PFSK-1 (cell line): ENCODE results near the gene PRKCE.

Source experiments
- FOXP2 ChIP-seq: optimal IDR thresholded peaks from 2 replicates; pipeline ENCODE3; 2011; ENCODE audit warnings: borderline replicate concordance, control low read depth, inconsistent platforms; ENCODE audit not compliant: insufficient read depth; ENCODE audit errors: extremely low read length, extremely low read depth
- POLR2AphosphoS5 ChIP-seq: IDR thresholded peaks from 2 replicates; pipeline ENCODE4 v1.6.1; 2012; ENCODE audit warnings: low read depth, mild to moderate bottlenecking, control low read depth, low read length, moderate library complexity
- REST ChIP-seq, 2 experiments: IDR thresholded peaks; 2 replicates each; pipeline versions ENCODE4 v1.6.1 to v1.8.0; 2011 to 2012; ENCODE audit warnings: low read depth in 2 of 2, low read length in 2 of 2, control low read depth in 1 of 2, inconsistent platforms in 1 of 2, mild to moderate bottlenecking in 1 of 2, moderate library complexity in 1 of 2; ENCODE audit not compliant: insufficient read depth in 1 of 2
- SIN3A ChIP-seq: IDR thresholded peaks from 2 replicates; pipeline ENCODE4 v1.6.1; 2012; ENCODE audit warnings: mild to moderate bottlenecking, low read length, moderate library complexity, borderline replicate concordance; ENCODE audit not compliant: insufficient read depth
- TAF1 ChIP-seq: IDR thresholded peaks from 2 replicates; pipeline ENCODE4 v1.6.1; 2012; ENCODE audit warnings: low read length, control low read depth, borderline replicate concordance; ENCODE audit not compliant: insufficient read depth

The PRKCE gene

DNA sequence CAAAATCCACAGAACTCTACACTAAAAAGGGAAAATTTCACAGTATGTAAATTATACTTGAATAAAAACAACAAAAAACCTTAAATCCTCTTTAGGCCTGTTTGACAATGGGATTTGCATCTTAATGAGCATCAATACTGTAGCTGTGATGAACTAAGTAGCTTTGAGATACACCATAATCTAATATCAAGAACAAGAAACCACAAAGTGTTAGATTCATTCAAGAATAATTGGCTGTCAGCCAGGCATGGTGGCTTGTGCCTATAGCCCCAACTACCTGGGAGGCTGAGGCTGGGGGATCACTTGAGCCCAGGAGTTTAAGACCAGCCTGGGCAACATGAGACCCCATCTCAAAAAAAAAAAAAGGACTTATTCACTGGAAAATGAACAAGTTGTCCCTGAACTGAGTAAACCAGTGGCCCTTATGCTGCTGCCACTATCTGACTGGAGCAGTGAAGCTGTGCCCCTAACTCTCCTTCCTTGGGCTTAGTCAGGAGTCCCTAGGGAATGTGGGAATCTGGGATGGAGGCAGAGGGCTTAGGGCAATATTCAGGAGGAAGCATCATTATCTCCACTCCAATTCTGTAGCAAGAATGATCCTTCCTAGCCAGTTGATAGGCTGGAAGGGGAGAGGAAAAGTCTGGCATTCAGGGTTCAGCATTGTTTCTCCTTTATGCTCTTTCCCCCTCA lies 88.5 kb downstream of the PRKCE start:
- TF ChIP-seq FOXP2 (no peak), TAF1 (no peak), POLR2AphosphoS5 (no peak), SIN3A (no peak), REST (IDR thresholded peaks at IDR 0.05; ENCODE audit: insufficient read depth in 1 of 2, low read depth in 2 of 2, low read length in 2 of 2) (no peak)

- TF ChIP-seq SIN3A (no peak), FOXP2 (no peak), REST (IDR thresholded peaks at IDR 0.05; ENCODE audit: insufficient read depth in 1 of 2, low read depth in 2 of 2, low read length in 2 of 2) (no peak), TAF1 (no peak), POLR2AphosphoS5 (no peak)
Measured at GRCh38 chr2:45741161-45741850, 89.8 kb downstream of the PRKCE start.

DNA sequence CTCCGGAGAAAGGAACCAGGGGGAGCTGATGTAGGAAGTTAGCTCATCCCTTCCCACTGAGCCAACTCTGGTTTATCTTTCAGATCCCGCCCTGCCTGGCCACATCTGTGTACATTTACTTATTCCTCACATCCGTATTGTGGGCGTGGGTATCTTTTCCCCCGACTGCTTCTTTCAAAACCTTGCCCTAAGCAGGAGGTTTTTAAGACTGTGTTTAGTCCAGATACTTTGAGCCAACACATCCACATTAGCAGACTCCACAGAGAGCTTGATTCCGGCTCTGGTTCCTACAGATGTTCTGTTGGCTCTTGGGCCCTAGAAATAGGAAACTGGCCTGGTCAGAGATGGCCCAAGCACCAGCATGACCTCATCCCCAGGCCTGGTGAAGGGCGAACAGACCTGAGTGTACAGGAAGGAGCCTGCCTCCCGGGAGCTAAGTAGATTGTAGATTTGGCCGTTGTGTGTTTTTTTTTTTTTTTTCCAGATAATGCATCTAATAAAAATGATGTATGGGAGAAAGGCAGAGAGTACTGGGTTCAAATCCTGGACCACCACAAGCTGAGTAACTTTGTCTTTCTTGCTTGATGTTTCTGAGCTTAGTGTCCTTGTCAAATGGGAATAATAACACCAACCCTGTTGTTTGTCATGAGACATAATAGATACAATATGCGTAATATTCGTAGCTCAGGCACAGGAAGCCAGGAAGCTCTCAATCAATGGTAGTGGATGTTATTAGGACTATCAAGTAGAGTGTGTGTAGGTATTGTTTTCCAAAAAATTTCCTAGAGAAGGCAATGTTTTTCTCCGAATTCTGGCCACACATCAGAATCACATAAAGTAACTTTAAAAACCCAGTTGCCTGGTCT lies 92.3 kb downstream of the PRKCE start:
- TF ChIP-seq FOXP2 (no peak), SIN3A (no peak)

GRCh38 chr2:45745231-45745630 lies 93.8 kb downstream of the PRKCE start:
- TF ChIP-seq SIN3A: no peak
- TF ChIP-seq POLR2AphosphoS5: no peak
- no peak for TF ChIP-seq TAF1
- TF ChIP-seq FOXP2: no peak
- no peak for TF ChIP-seq REST (IDR thresholded peaks at IDR 0.05; ENCODE audit: insufficient read depth in 1 of 2, low read depth in 2 of 2, low read length in 2 of 2)

GRCh38 chr2:45746888-45747287 lies 95.4 kb downstream of the PRKCE start:
- TF ChIP-seq FOXP2 (no peak), REST (IDR thresholded peaks at IDR 0.05; ENCODE audit: insufficient read depth in 1 of 2, low read depth in 2 of 2, low read length in 2 of 2) (no peak), TAF1 (no peak), SIN3A (no peak), POLR2AphosphoS5 (no peak)
